Upper lobe of left lung (tissue), 4 donors: ENCODE data around the gene DGKB.

Source experiments
- EP300 ChIP-seq, 4 donors: sonication (generic); formaldehyde crosslinking; IDR thresholded peaks; one replicate each; pipeline ENCODE4 v1.5.1; 2017; ENCODE audit warnings: antibody characterized with exemption in 4 of 4, control low read depth in 2 of 4
- POLR2A ChIP-seq, 4 donors: fragments of 450-650 bp; IDR thresholded peaks; one replicate each; pipeline ENCODE4 v1.5.1; 2016 to 2017; ENCODE audit warnings: antibody characterized with exemption in 4 of 4, mild to moderate bottlenecking in 2 of 4
- POLR2AphosphoS5 ChIP-seq, 2 donors: sonication (generic); formaldehyde crosslinking; IDR thresholded peaks; one replicate each; pipeline ENCODE4 v1.5.1; 2017; ENCODE audit warnings: antibody characterized with exemption in 2 of 2
- TF ChIP-seq, protein P1 (sequence below), 6 experiments: fragments of 450-650 bp in 4 of 6; fragments of 200-600 bp in 2 of 6; sonication (generic) in 2 of 6; IDR thresholded peaks; one replicate each; pipeline ENCODE4 v1.5.1; 2016 to 2019; ENCODE audit warnings: antibody characterized with exemption in 6 of 6

DNA sequence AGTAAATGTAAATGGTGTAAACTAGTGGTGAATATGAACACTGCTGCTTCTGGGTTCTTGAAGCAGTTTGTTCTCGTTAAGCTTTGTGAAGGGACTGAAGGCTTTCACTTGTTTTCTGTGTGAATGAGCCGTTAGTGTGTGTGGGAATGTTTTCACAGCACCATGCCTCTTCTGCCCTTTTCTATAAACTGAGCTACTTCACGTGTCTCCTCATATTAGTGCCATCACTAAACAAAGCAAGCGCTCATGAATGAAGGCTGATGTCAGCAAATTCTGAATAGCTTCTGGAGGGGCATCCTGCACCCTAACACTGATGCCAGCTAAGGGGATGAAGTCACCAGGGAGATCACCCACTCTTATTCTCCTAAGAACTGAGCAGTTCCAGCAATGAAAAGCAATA lies 707.5 kb downstream of the DGKB start:
- TF ChIP-seq POLR2AphosphoS5 (IDR thresholded peaks at IDR 0.05) (no peak), EP300 (IDR thresholded peaks at IDR 0.05) (no peak), POLR2A (IDR thresholded peaks at IDR 0.05) (no peak)
- TF ChIP-seq, protein P1, sequence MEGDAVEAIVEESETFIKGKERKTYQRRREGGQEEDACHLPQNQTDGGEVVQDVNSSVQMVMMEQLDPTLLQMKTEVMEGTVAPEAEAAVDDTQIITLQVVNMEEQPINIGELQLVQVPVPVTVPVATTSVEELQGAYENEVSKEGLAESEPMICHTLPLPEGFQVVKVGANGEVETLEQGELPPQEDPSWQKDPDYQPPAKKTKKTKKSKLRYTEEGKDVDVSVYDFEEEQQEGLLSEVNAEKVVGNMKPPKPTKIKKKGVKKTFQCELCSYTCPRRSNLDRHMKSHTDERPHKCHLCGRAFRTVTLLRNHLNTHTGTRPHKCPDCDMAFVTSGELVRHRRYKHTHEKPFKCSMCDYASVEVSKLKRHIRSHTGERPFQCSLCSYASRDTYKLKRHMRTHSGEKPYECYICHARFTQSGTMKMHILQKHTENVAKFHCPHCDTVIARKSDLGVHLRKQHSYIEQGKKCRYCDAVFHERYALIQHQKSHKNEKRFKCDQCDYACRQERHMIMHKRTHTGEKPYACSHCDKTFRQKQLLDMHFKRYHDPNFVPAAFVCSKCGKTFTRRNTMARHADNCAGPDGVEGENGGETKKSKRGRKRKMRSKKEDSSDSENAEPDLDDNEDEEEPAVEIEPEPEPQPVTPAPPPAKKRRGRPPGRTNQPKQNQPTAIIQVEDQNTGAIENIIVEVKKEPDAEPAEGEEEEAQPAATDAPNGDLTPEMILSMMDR (IDR thresholded peaks at IDR 0.05), result no peak
